ENCODE measurements around the gene TSC22D2. TPM values are rescaled to one million over a fixed set of nuclear protein-coding genes. Genes with fewer than 3 reads are reported as not detected.

The TSC22D2 gene
- total and polyA plus RNA-seq, 2 of the 8 experiments (the other 6 are each of a cell fraction or from before 2014, with no cell fraction given) = 3.4 to 27.6 TPM

GRCh38 chr3:150495149-150495548, 87.1 kb downstream of the TSC22D2 start:
- FAIRE-seq (no peak), DNase-seq (ENCODE audit: low read depth in 1 of 2, low spot score in 2 of 2) (no peak)
- Histone ChIP-seq H3K79me2 (ENCODE audit: control insufficient read depth in 1 of 2, insufficient read depth in 2 of 2, low read length in 2 of 2) (no peaks in the 10 kb centered on the region), H3K79me1 (ENCODE audit: low read depth, low read length) (no peaks in the 10 kb centered on the region), H3K56ac (replicated peaks; ENCODE audit: insufficient read length, low read depth, low read length) (no peak overlapping the region), H2AK5ac (ENCODE audit: low read depth, low read length) (no peak overlapping the region), H3K4me3 (ENCODE audit: extremely low read depth in 1 of 4, insufficient read depth in 2 of 4, low read depth in 3 of 4, low read length in 4 of 4) (no peak overlapping the region), H3K9me3 (ENCODE audit: insufficient read depth in 2 of 2, low read depth in 1 of 2, low read length in 1 of 2) (peaks cover 3% of the 10 kb centered on the region in 2 experiments; a peak in 1 of 4 replicates), H2BK15ac (ENCODE audit: low read length) (no peak overlapping the region), H3K9ac (replicated peaks in 1 of 4; ENCODE audit: extremely low read depth in 1 of 4, low read depth in 3 of 4, low read length in 3 of 4) (no peak overlapping the region), H3K14ac (ENCODE audit: insufficient read length) (no peak overlapping the region), H3K4ac (replicated peaks; ENCODE audit: insufficient read length, low read depth, low read length) (no peak overlapping the region), H2AFZ (ENCODE audit: low read length) (peak overlapping the region; percentile 97; the same call in 1 of the 2 replicates), H3K23ac (ENCODE audit: insufficient read length) (no peak overlapping the region), H4K8ac (ENCODE audit: extremely low read depth, insufficient read depth, low read length) (no peak overlapping the region), H3K23me2 (ENCODE audit: low read depth, low read length) (no peaks in the 10 kb centered on the region), H4K20me1 (replicated peaks in 1 of 2; ENCODE audit: control insufficient read depth in 1 of 2, insufficient read depth in 2 of 2, low read length in 2 of 2) (no peaks in the 10 kb centered on the region), H2BK20ac (ENCODE audit: low read length) (no peak overlapping the region), H3K4me2 (ENCODE audit: insufficient read depth in 1 of 2, low read depth in 2 of 2, low read length in 2 of 2) (no peak overlapping the region), H4K5ac (ENCODE audit: insufficient read length, low read depth, low read length) (no peak overlapping the region), H3K36me3 (ENCODE audit: control insufficient read depth in 2 of 4, insufficient read depth in 4 of 4, low read length in 3 of 4) (no peaks in the 10 kb centered on the region), H3K4me1 (replicated peaks in 1 of 4; ENCODE audit: control insufficient read depth in 3 of 4, insufficient read depth in 4 of 4, low read length in 3 of 4) (no peaks in the 10 kb centered on the region), H4K91ac (replicated peaks; ENCODE audit: insufficient read length, low read length) (no peak overlapping the region), H3K27me3 (replicated peaks in 1 of 4; ENCODE audit: control insufficient read depth in 3 of 4, extremely low read depth in 1 of 4, insufficient read depth in 3 of 4, low read length in 3 of 4) (peaks cover 0 to 1% (median 0%) of the 10 kb centered on the region in 4 experiments; a peak in 1 of 7 replicates), H3K27ac (ENCODE audit: low read depth, low read length) (no peak overlapping the region), H2BK12ac (ENCODE audit: low read depth, low read length) (no peak overlapping the region), H2BK120ac (replicated peaks; ENCODE audit: low read depth, low read length) (no peak overlapping the region), H3K18ac (ENCODE audit: extremely low read depth, low read length) (no peak overlapping the region), H2BK5ac (ENCODE audit: low read depth, low read length) (no peak overlapping the region)
- POLR2A ChIA-PET (ENCODE audit: partially characterized antibody) = interaction anchor here (0.9 to 1.3 kb wide), 4 partner anchors 9 to 267 kb away, joined by 3 to 4 read pairs (median 3); no protein-coding TSS in a partner anchor
- CTCF ChIA-PET (ENCODE audit: partially characterized antibody) = interaction anchor here (0.6 to 6.5 kb wide), 42 partner anchors 9 to 299 kb away, joined by 3 to 76 read pairs (median 4); partner anchors contain the start of gene TSC22D2
- 81% methylated on average over 1 of the region's 1 CpG; no CpG with 5 or more reads in 1 of the 2 experiments for WGBS, 2 experiments (ENCODE audit: extremely low coverage in 1 of 2, insufficient coverage in 1 of 2, insufficient read length in 1 of 2, insufficient replicate concordance in 2 of 2, low coverage in 1 of 2, low lambda C conversion rate in 2 of 2, missing lambda C conversion rate in 1 of 2)
- TF ChIP-seq KDM4A (IDR thresholded peaks at IDR 0.05; ENCODE audit: low read depth, low read length, severe bottlenecking) (no peak), ZNF274 (IDR thresholded peaks at IDR 0.05; ENCODE audit: borderline replicate concordance, extremely low read depth, low read length) (no peak), NRF1 (IDR thresholded peaks at IDR 0.05; ENCODE audit: low read depth, low read length) (no peak), FOSL1 (IDR thresholded peaks at IDR 0.05; ENCODE audit: insufficient read depth, low read depth, low read length) (no peak)

Measured in H1 (cell line).